ENCODE results near the gene DCPS. TPM values are rescaled to one million over a fixed set of nuclear protein-coding genes. Genes with fewer than 3 reads are reported as not detected.

DCPS gene
- total RNA-seq, 1 experiment from 2014 or later = 52.6 TPM

GRCh38 chr11:126335463-126335760, 31.6 kb downstream of the DCPS start:
- Histone ChIP-seq H3K9me3 (ENCODE audit: low read length) (no peaks in the 10 kb centered on the region), H3K4me1 (ENCODE audit: insufficient read depth, low read length) (peaks cover 43% of the 10 kb centered on the region), H3K4me3 (ENCODE audit: low read length) (no peak overlapping the region), H2AFZ (ENCODE audit: low read length) (no peak overlapping the region), H3K36me3 (ENCODE audit: low read depth, low read length) (peaks cover under 1% of the 10 kb centered on the region; the same call in 1 of the 2 replicates), H3K79me2 (ENCODE audit: low read length) (no peaks in the 10 kb centered on the region), H3K27ac (ENCODE audit: low read length) (no peak overlapping the region), H3K9ac (ENCODE audit: low read length) (no peak overlapping the region), H3F3A (ENCODE audit: low read length, unreplicated experiment) (no peaks in the 10 kb centered on the region), H3K4me2 (ENCODE audit: low read length) (no peak overlapping the region), H3K27me3 (ENCODE audit: low read length) (no peaks in the 10 kb centered on the region), H4K20me1 (ENCODE audit: low read length) (no peaks in the 10 kb centered on the region), H3K9me2 (replicated peaks; ENCODE audit: low read length) (no peaks in the 10 kb centered on the region)
- TF ChIP-seq CTCF (conservative IDR thresholded peaks at IDR 0.05; ENCODE audit: low read depth, low read length) (no peak), EZH2phosphoT487 (IDR thresholded peaks at IDR 0.05; ENCODE audit: borderline replicate concordance, low read length) (no peak), EZH2 (IDR thresholded peaks at IDR 0.05; ENCODE audit: low read length, unreplicated experiment) (no peak)
- intact Hi-C loops (cut with micrococcal nuclease) = no loop called here
- no TSS peak for BruUV-seq (replicated peaks)
- DNase-seq (no peak), ATAC-seq (no peak)
- ChIA-PET CTCF (no interaction called here), POLR2A (ENCODE audit: unreplicated experiment) (no interaction called here)

GRCh38 chr11:126336138-126336541, 32.3 kb downstream of the DCPS start:
- Histone ChIP-seq H3K4me1 (ENCODE audit: insufficient read depth, low read length) (peaks cover 50% of the 10 kb centered on the region), H3K27ac (ENCODE audit: low read length) (no peak overlapping the region), H3K36me3 (ENCODE audit: low read depth, low read length) (peaks cover 5% of the 10 kb centered on the region; the same call in 1 of the 2 replicates), H3K4me2 (ENCODE audit: low read length) (no peak overlapping the region), H3K9me2 (replicated peaks; ENCODE audit: low read length) (no peaks in the 10 kb centered on the region), H3F3A (ENCODE audit: low read length, unreplicated experiment) (no peaks in the 10 kb centered on the region), H3K9me3 (ENCODE audit: low read length) (no peaks in the 10 kb centered on the region), H3K27me3 (ENCODE audit: low read length) (no peaks in the 10 kb centered on the region), H4K20me1 (ENCODE audit: low read length) (no peaks in the 10 kb centered on the region), H3K4me3 (ENCODE audit: low read length) (no peak overlapping the region), H3K9ac (ENCODE audit: low read length) (no peak overlapping the region), H3K79me2 (ENCODE audit: low read length) (no peaks in the 10 kb centered on the region), H2AFZ (ENCODE audit: low read length) (no peak overlapping the region)
- ChIA-PET CTCF (no interaction called here), POLR2A (ENCODE audit: unreplicated experiment) (no interaction called here)
- TF ChIP-seq EZH2phosphoT487 (IDR thresholded peaks at IDR 0.05; ENCODE audit: borderline replicate concordance, low read length) = no peak
- TF ChIP-seq EZH2 (IDR thresholded peaks at IDR 0.05; ENCODE audit: low read length, unreplicated experiment) = no peak
- no peak for TF ChIP-seq CTCF (conservative IDR thresholded peaks at IDR 0.05; ENCODE audit: low read depth, low read length)
- DNase-seq (no peak), ATAC-seq (no peak)
- BruUV-seq (replicated peaks) = no TSS peak
- intact Hi-C loops (cut with micrococcal nuclease) = no loop called here

- Histone ChIP-seq H3K4me1 (ENCODE audit: insufficient read depth, low read length) (peaks cover 52% of the 10 kb centered on the region), H3K9me3 (ENCODE audit: low read length) (no peaks in the 10 kb centered on the region), H3K79me2 (ENCODE audit: low read length) (no peaks in the 10 kb centered on the region), H3K4me2 (ENCODE audit: low read length) (no peak overlapping the region), H3K4me3 (ENCODE audit: low read length) (no peak overlapping the region), H3F3A (ENCODE audit: low read length, unreplicated experiment) (no peaks in the 10 kb centered on the region), H3K27ac (ENCODE audit: low read length) (no peak overlapping the region), H3K9me2 (replicated peaks; ENCODE audit: low read length) (no peaks in the 10 kb centered on the region), H3K36me3 (ENCODE audit: low read depth, low read length) (peaks cover 5% of the 10 kb centered on the region; the same call in 1 of the 2 replicates), H2AFZ (ENCODE audit: low read length) (no peak overlapping the region), H4K20me1 (ENCODE audit: low read length) (no peaks in the 10 kb centered on the region), H3K27me3 (ENCODE audit: low read length) (no peaks in the 10 kb centered on the region), H3K9ac (ENCODE audit: low read length) (no peak overlapping the region)
- intact Hi-C loops (cut with micrococcal nuclease) = no loop called here
- no peak for TF ChIP-seq CTCF (conservative IDR thresholded peaks at IDR 0.05; ENCODE audit: low read depth, low read length)
- TF ChIP-seq EZH2 (IDR thresholded peaks at IDR 0.05; ENCODE audit: low read length, unreplicated experiment) = no peak
- no peak for TF ChIP-seq EZH2phosphoT487 (IDR thresholded peaks at IDR 0.05; ENCODE audit: borderline replicate concordance, low read length)
- ATAC-seq (no peak), DNase-seq (no peak)
- CTCF ChIA-PET = no interaction called here
- BruUV-seq (replicated peaks) = no TSS peak
- POLR2A ChIA-PET (ENCODE audit: unreplicated experiment) = no interaction called here
Measured at GRCh38 chr11:126336671-126337101, 32.8 kb downstream of the DCPS start.

Data from PC-3 (cell line).